Renal cortex interstitium (tissue), 11 donors: ENCODE measurements around the gene ANO7. TPM values are rescaled to one million over a fixed set of nuclear protein-coding genes. Genes with fewer than 3 reads are reported as not detected.

Experiments used
- DNase-seq, 11 donors: peaks; one replicate each; pipeline ENCODE4 v3.0.0-alpha.2; 2013; ENCODE audit warnings: low read depth in 9 of 11, low spot score in 4 of 11; ENCODE audit errors: extremely low read depth in 1 of 11
- polyA plus RNA-seq, 3 donors: library from polyadenylated mRNA; unstranded; fragments of 120-200 nt; gene quantifications; one replicate each; pipeline ENCODE4 v1.2.1, GENCODE V29; 2013; ENCODE audit not compliant: insufficient read length in 3 of 3

The ANO7 gene
- polyA plus RNA-seq, 3 donors = 1.7 to 3.8 (median 1.9) TPM

DNA sequence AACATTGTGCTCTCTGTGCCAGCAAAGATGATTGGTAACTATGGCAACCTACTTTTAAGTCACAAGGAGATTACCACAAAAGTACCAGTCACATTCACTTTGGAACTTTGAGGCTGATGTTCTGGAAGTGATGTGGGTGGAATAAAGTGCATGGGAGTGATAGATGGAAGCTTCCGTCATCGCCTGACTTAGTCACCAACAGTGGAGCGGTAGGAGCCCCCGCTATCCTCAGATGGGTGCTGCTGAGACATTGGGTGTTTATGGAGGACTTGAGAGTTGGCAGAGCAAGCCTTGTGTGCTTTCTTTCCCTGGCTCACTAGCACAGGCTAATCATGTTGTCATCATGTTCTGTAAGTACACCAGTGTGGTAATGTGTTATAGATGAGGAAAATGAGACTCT, 33.6 kb upstream of the ANO7 start:
- DNase-seq = no peak

- DNase-seq = no peak
Measured at GRCh38 chr2:241155936-241156335, 32.5 kb upstream of the ANO7 start.

GRCh38 chr2:241156971-241157441, 31.5 kb upstream of the ANO7 start:
- no peak for DNase-seq

DNA sequence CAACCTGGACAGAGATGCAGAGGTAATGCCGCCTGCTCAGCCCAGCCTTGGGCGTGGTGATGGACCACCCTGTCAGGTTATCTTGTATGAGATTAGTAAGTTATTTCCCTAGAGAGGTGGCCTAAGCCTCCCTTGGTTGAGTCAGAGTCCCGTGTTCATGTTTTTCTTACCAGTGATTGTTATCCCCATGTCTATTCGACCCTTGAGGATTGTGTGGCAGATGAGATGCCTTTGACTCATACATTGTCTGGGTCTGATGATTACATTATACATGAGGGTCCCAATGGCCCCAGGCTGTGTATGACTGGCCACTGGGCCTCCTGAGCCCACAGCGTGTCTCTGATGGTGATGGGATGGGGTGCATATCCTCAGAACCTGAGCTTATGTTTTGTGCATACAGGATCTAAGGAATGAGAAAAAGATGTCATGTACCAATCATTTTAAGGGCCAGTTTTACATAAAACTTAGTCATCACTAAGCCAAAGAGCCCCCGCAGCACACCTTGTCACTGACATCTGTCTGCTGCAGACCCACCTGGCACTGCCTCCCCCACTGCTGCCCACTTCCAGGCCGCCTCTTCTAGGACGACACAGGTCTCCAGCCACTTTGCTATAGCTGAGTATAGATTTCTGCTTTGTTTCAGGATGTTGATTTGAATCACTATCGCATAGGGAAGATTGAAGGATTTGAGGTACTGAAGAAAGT, 30.5 kb upstream of the ANO7 start:
- no peak for DNase-seq

DNA sequence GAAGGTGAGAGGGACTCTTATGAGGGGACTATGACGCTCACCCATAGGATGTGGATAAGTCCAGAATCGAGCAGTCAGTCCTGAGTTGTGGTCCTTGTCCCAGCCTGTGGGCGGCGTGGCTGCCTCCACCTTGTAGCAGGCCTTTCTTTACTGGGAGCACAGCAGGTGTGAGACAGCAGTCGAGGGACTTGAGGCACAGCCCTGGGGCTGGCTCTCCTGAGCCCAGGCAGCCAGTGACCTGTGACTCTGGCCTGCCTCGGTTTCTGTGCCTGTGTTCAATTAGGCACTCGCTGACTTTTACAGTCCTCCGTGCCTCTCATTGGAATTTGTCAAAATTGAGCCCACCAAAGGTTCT, 30.0 kb upstream of the ANO7 start:
- no peak for DNase-seq

GRCh38 chr2:241159116-241159515, 29.4 kb upstream of the ANO7 start:
- no peak for DNase-seq

DNA sequence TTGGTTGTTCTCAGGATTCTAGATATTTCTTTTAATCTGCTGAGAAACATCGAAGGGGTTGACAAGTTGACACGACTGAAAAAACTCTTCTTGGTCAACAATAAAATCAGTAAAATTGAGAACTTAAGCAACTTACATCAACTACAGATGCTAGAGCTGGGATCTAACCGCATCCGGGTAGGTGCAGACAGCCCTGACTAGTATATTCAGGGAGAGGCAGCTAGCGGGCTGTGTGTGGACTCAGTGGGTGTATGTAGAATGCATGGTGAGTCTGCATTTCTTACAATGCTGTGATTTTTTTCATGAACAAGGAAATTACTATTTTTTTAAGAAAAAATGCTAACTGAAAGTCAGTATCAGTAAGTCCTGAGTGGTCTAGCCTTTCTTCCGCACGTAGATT, 28.2 kb upstream of the ANO7 start:
- DNase-seq = no peak

GRCh38 chr2:241161646-241162281, 26.7 kb upstream of the ANO7 start:
- DNase-seq = no peak

GRCh38 chr2:241163601-241164118, 24.8 kb upstream of the ANO7 start:
- no peak for DNase-seq

- no peak for DNase-seq
Measured at GRCh38 chr2:241168366-241168765, 20.1 kb upstream of the ANO7 start.

- DNase-seq = no peak
Measured at GRCh38 chr2:241173557-241173956, 14.9 kb upstream of the ANO7 start.

GRCh38 chr2:241177526-241178334, 10.7 kb upstream of the ANO7 start:
- DNase-seq = no peak

DNA sequence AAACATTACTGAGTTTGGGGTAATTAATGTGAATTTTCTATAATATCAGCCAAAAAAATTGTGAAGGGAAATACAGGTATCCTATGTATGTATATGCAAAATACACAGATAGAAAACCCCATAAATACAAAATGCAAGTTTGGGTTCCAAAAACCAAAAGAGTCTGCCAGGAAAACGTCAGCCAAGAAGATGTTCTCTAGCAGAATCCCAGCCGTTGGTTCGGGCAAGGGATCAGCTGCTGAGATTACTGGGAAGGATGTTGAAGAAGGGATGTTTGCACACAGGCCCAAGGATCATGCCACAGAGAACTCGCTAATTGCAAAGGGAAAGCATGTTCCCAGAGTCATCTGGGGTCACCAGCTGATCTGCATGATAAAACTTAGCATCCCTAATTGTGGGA, 9.5 kb upstream of the ANO7 start:
- no peak for DNase-seq

DNA sequence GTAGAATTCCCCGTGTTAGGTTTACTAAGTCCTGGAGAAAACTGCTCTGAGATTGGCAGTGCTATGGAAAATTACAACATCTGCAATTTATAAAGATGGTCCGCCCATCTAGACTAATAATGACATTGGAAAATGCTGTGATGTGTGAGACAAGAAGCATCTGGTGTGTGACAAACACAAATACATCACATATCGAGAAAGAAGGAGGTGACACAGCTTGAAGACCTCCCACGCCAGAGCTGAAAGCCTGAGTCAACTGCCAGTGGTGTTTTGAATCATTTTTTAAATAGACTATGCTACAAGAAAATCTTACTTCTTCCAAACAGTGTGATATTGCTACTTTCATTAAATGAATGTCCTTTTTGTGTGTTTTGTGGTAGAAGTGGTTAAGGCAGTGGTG, 8.6 kb upstream of the ANO7 start:
- peak in 1 of 11 donors; percentile 20 for DNase-seq

GRCh38 chr2:241180495-241180894, 8.0 kb upstream of the ANO7 start:
- DNase-seq = no peak

DNA sequence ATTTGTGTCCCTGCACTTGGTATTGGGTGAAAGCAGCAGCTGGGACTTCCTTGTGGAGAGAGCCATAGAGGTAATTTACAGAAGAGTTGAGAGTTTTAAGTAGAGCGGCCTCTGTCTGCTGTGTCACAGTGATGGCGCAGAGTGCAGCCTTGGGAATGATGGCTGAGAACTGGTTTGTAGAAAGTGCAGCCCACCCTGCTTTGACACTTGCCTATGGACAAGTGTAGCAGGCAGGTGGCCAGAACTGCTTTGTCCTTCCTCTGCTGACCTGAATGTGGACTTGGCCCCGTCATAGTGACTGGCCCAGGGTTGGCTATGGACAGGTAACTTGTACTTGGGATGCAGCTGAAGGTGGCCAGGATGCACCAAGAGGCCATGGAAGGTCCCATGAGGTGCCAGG, 6.4 kb upstream of the ANO7 start:
- no peak for DNase-seq

DNA sequence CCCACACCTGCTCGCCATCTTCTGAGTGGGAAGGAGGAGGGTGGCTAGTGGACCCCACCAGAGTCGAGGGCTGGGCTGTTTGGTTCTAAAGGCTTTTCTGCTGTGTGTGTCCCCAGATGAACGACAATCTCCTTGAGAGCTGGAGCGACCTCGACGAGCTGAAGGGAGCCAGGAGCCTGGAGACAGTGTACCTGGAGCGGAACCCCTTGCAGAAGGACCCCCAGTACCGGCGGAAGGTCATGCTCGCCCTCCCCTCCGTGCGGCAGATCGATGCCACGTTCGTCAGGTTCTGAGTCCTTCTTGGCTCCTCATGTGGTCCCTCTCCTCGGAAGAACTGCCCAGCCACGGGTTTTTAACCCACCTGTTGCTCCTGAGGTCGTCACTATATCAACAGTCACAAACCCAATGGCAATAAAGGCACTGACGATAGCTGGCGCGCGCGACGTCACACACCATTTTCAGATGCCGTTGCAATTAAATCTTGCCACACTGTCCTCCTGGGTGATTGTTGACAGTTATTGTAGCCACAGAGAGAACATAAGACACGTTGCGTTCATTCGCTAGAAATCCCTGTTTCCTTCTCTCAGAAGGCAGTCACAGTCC, 5.8 kb upstream of the ANO7 start:
- no peak for DNase-seq

DNA sequence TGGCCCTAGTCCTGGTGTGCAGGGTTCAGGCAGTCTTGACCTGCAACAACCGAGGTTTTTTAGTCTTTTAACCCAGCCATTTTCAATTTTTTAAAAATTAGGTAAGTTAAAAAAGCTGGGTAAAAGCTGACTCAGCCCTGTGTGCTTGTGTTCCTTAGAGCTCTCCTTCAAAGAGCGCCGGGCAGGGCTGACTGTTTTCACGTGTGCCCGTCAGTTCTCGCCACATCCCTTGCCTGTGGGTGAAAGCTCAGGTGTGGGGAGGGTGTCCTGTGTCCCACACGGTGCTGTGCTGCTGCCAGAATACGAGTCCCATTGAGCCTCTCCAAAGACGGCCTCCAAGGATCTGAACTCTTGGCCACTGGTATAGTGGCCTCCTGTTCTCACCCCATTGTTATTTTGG, 5.3 kb upstream of the ANO7 start:
- DNase-seq = no peak

DNA sequence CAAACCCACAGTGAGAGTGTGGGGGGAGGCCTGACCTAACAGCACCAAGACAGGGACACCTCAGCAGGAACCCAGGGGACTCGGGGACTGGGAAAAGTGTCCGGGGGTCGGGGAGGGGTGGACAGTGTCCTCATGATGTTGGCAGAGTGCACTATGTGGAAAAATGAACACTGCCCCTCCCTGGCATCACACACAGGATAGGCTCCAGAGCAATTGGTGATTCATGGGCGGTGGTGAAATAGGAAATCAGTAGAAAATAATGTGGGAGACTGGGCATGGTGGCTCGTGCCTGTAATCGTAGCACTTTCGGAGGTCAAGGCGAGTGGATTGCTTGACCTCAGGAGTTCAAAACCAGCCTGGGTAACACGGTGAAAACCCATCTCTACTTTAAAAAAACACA, 3.6 kb upstream of the ANO7 start:
- no peak for DNase-seq

DNA sequence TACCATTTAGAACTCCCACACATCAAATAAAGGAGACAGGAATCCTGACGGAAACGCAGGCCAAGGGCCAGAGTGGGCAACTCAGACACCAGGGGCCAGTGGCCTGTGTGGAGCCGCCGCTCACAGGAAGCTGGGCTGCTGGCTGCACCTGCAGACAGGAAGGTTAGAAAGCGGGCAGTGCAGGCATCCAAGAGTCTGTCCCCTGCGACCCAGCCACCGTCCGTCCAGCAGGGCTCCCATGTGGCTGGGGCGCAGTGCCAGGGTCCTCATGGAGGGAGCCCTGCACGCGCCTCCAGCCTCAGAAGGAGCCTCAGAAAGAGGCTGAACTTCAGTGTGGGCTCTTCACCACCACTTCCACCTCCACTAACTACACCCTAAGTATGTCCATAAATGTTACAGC, 2.5 kb upstream of the ANO7 start:
- no peak for DNase-seq
